Activated CD8-positive, alpha-beta memory T cell treated with anti-CD3 and anti-CD28 coated beads, Interleukin-2, amount 10 ng/mL, durations not matched to agents 7 days and 5 days (primary cell): ENCODE data around the gene CHCHD6. TPM values are rescaled to one million over a fixed set of nuclear protein-coding genes. Genes with fewer than 3 reads are reported as not detected.
A peak's percentile ranks its signal among the peaks of the same experiment; 100 is the strongest.

Experiments used
- ATAC-seq: fragments of 150-1000 bp; cut with Tn5 transposase; one replicate; pipeline ENCODE4 v1.10.0; 2021; ENCODE audit warnings: moderate library complexity
- CTCF ChIA-PET: fragments of 350-600 bp; sonication (Branson Sonifier 250); formaldehyde crosslinking; loops from one replicate; lab custom pipeline; 2021; ENCODE audit warnings: antibody characterized with exemption; lab: Charles Lee
- DNase-seq: peaks from one replicate; pipeline ENCODE4 v3.0.0-alpha.2; 2020
- H3K27ac Mint-ChIP-seq: one replicate; pipeline ENCODE4 v1.8.0; 2021; ENCODE audit warnings: mild to moderate bottlenecking, mixed read lengths
- H3K27me3 Mint-ChIP-seq: one replicate; pipeline ENCODE4 v1.8.0; 2021; ENCODE audit warnings: mixed read lengths
- H3K36me3 Mint-ChIP-seq: one replicate; pipeline ENCODE4 v1.8.0; 2021; ENCODE audit warnings: mild to moderate bottlenecking, mixed read lengths
- H3K4me1 Mint-ChIP-seq: one replicate; pipeline ENCODE4 v1.8.0; 2021; ENCODE audit warnings: mixed read lengths
- H3K4me3 Mint-ChIP-seq: one replicate; pipeline ENCODE4 v1.8.0; 2021; ENCODE audit warnings: mild to moderate bottlenecking, moderate library complexity, mixed read lengths
- H3K9me3 Mint-ChIP-seq: one replicate; pipeline ENCODE4 v1.8.0; 2022; ENCODE audit warnings: low read depth, mixed read lengths
- total RNA-seq, 2 experiments: library from RNA; stranded (reverse); gene quantifications; one replicate each; pipeline ENCODE4 v1.2.3, GENCODE V29; 2021

Gene CHCHD6
- total RNA-seq, 2 experiments from 2014 or later, result 7.7 to 9.0 TPM

DNA sequence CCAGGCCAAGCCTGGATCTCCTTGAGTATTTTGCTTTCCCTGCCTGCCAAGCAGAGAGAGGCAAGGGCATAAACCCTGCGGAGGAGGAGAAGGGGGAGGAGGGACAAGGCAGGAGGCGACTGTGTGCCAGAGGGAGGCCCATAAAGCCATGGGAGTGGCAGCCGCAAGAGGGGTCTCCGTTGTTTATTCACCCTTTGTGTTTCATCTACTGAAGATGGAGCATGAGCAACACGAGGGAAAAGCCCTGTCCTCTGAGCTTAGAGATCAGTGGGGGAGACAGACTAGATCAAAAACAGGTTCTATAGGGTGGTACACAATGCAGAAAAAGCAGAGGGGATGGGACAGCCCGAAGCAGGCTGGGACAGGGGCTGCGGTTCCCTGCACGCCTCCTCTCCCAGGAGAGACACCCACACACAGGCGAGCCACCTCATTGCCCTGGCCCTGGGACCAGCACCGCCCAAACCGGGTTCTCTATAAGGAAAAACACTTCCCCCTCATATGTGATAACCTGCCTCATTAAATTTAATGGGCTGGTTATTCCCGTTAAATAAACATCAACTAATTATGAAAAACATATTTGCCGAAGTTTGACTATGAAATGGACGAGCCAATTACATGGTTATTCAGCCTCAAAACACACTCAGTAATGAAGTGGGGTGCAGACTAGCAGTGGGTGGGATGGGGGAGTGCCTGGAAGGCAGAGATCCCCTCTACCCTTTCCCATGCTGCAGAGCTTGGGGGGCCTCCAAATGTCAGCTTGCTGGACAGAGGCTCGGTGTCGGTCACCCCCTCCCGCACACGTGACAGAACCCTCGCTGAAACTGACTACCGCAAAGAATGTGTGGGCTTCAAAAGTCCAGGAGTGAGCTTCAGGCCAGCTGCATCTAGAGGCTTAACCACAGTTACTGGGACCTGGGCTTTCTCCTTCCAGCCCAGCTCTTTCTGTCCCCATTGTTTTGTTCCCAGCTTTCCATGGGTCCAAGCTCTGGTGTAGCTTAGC, 264.7 kb downstream of the CHCHD6 start:
- Mint-ChIP-seq H3K27ac (no peak overlapping the region), H3K27me3 (peaks cover 15% of the 10 kb centered on the region), H3K9me3 (no peaks in the 10 kb centered on the region), H3K4me3 (no peak overlapping the region), H3K4me1 (peaks cover 3% of the 10 kb centered on the region), H3K36me3 (no peaks in the 10 kb centered on the region)
- no peak for DNase-seq
- ATAC-seq, result no peak
- CTCF ChIA-PET, result interaction anchor here (3.2 kb wide), 1 partner anchor 13 kb away, joined by 14 read pairs; the partner anchor contains the start of gene PLXNA1

DNA sequence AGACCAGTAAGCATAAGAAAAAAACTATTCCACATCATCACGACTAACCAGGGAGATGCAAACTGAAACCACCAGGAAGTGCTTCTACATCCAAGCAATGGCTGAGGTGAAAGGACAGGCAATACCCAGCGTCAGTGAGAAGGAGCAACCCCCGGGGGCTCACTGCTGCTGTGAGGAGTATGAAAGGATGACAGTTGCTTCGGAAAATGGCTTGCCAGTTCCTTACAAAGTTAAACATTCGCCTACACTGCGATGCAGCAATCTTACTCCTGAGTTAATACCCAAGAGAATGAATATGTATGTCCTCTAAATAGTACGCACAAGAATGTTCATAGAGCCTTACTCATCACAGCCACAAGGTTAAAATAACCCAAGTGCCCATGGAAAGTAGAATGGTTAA, 265.5 kb downstream of the CHCHD6 start:
- H3K27me3 Mint-ChIP-seq, result peaks cover 19% of the 10 kb centered on the region
- H3K36me3 Mint-ChIP-seq, result no peaks in the 10 kb centered on the region
- no peak overlapping the region for H3K27ac Mint-ChIP-seq
- CTCF ChIA-PET, result interaction anchor here (3.2 kb wide), 1 partner anchor 12 kb away, joined by 14 read pairs; the partner anchor contains the start of gene PLXNA1
- peaks cover 3% of the 10 kb centered on the region for H3K9me3 Mint-ChIP-seq
- DNase-seq (no peak), ATAC-seq (no peak)
- no peak overlapping the region for H3K4me3 Mint-ChIP-seq
- peaks cover 3% of the 10 kb centered on the region for H3K4me1 Mint-ChIP-seq

DNA sequence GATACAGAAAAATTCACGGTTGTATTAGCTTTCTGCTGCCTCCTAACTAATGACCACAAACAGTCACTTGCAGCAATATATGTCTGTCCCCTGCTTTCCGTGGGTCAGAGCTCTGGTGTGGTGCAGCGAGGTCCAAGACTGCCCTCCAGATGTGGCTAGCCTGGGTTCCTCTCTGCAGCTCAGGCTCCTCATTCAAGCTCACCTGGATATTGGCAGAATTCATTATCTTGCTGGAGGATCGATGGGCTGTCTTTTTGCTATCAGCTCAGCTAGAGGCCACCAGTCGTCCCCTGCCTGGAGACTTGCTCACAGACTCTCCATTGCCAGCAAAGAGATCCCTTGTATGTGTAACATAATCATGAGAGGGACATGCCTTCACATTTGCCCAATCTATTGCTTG, 266.1 kb downstream of the CHCHD6 start:
- CTCF ChIA-PET, result interaction anchor here (3.2 kb wide), 1 partner anchor 11 kb away, joined by 14 read pairs; the partner anchor contains the start of gene PLXNA1
- no peaks in the 10 kb centered on the region for H3K36me3 Mint-ChIP-seq

DNA sequence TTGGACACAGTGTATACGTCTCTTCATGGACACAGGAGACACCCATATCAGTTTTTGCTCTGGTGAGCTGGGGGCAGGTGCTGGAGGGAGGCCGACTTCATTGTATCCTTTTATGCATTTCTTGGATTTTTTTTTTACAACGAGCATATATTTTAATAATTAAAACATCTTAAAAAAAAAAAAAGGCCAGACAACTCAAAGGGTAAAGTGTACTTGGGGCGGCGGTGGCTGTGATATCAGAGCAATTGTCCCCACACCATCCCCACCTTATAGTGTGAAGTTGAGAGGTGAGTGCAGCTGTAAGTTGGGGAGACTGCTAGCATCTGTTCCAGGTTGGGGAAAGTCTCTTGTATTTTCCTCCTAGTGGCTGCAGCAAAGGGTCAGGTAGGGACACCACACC, 266.9 kb downstream of the CHCHD6 start:
- DNase-seq (no peak), ATAC-seq (no peak)
- Mint-ChIP-seq H3K36me3 (no peaks in the 10 kb centered on the region), H3K27me3 (peaks cover 24% of the 10 kb centered on the region), H3K4me3 (no peak overlapping the region), H3K9me3 (peaks cover 11% of the 10 kb centered on the region), H3K27ac (no peak overlapping the region), H3K4me1 (peaks cover 3% of the 10 kb centered on the region)
- CTCF ChIA-PET, result interaction anchor here (3.2 kb wide), 1 partner anchor 10 kb away, joined by 14 read pairs; the partner anchor contains the start of gene PLXNA1

More for the DNA sequence above, 266.1 kb downstream of the CHCHD6 start:
- peaks cover 8% of the 10 kb centered on the region for H3K9me3 Mint-ChIP-seq
- DNase-seq, result no peak
- peaks cover 24% of the 10 kb centered on the region for H3K27me3 Mint-ChIP-seq
- peaks cover 3% of the 10 kb centered on the region for H3K4me1 Mint-ChIP-seq
- H3K27ac Mint-ChIP-seq, result no peak overlapping the region
- H3K4me3 Mint-ChIP-seq, result no peak overlapping the region
- no peak for ATAC-seq

DNA sequence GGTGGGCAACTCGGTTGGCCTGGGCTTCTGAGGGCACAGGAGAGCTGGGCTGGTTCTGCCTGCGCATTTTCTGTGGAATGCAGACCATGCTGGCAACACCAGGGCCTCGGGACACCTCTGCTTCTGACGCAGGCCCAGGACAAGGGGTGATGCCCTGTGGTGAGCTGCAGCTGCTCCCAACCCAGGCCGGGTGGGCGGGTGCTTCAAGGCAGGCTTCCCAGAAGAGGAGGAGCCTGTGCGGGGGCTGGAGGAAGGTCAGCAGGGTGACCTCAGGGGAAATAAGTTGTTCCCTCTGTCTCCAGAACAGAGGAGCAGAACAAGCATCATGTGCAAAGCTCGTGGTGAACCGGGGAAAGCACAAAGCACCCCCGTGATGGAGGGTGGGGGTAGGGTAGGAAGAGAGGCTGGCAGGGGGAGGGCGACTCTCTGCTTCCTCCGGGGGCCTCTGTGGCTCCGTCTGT, 267.9 kb downstream of the CHCHD6 start:
- peaks cover 11% of the 10 kb centered on the region for H3K9me3 Mint-ChIP-seq
- H3K27ac Mint-ChIP-seq, result no peak overlapping the region
- H3K4me1 Mint-ChIP-seq, result no peaks in the 10 kb centered on the region
- no peak overlapping the region for H3K4me3 Mint-ChIP-seq
- ATAC-seq (no peak), DNase-seq (no peak)
- CTCF ChIA-PET, result interaction anchor here (3.2 kb wide), 1 partner anchor 9 kb away, joined by 14 read pairs; the partner anchor contains the start of gene PLXNA1
- no peaks in the 10 kb centered on the region for H3K36me3 Mint-ChIP-seq
- H3K27me3 Mint-ChIP-seq, result peaks cover 24% of the 10 kb centered on the region

DNA sequence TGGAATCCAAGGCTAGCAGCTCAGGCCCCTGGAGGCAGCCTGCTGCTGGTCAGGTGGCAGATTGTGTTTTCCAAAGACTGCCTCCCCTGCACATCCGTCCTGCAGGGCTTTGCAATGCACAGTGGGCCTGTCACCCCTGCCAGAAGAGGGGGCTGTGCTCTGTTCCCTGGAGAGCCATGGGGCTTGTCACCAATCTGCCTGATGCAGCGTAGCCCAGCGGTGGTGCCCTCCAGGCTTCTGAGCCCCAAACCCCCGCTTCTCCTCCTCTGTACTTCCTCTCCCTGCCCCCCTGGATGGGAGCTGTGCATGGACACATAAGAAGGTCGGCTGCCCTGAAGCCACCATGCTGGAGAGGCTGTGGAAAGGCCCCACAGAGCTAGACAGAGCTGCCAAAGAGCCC, 268.8 kb downstream of the CHCHD6 start:
- H3K4me1 Mint-ChIP-seq, result no peaks in the 10 kb centered on the region
- CTCF ChIA-PET, result interaction anchor here (1.2 to 1.8 kb wide), 2 partner anchors 10 to 294 kb away, joined by 3 to 5 read pairs; partner anchors contain the start of gene PLXNA1

DNA sequence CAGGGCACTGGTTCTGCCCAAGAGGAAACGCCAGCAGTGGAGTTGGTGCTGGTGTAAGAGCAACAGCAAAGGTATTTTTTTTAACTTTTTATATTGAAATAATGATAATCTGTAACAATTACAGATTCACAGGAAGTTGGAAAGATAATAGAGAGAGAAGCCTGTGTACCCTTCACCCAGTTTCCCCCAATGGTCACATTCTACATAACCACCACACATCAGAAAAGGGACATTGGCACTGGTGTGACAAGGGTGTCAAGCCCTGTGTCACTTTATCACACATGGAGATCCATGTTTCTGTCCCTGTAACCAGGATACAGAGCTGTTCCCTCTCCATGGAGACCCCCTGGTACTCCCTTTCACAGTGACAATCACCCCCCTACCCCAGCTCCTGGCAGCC, 269.8 kb downstream of the CHCHD6 start:
- H3K27ac Mint-ChIP-seq, result no peak overlapping the region
- H3K9me3 Mint-ChIP-seq, result peaks cover 11% of the 10 kb centered on the region
- DNase-seq (no peak), ATAC-seq (no peak)
- CTCF ChIA-PET, result interaction anchor here (0.8 to 1.8 kb wide), 4 partner anchors 8 to 295 kb away, joined by 3 to 5 read pairs (median 3); partner anchors contain the start of gene PLXNA1
- H3K27me3 Mint-ChIP-seq, result peaks cover 34% of the 10 kb centered on the region
- H3K36me3 Mint-ChIP-seq, result no peaks in the 10 kb centered on the region
- H3K4me3 Mint-ChIP-seq, result no peak overlapping the region
- peaks cover 3% of the 10 kb centered on the region for H3K4me1 Mint-ChIP-seq

More for the DNA sequence above, 268.8 kb downstream of the CHCHD6 start:
- DNase-seq, result no peak
- peaks cover 26% of the 10 kb centered on the region for H3K27me3 Mint-ChIP-seq
- H3K4me3 Mint-ChIP-seq, result no peak overlapping the region
- H3K36me3 Mint-ChIP-seq, result no peaks in the 10 kb centered on the region
- no peak for ATAC-seq
- no peak overlapping the region for H3K27ac Mint-ChIP-seq
- H3K9me3 Mint-ChIP-seq, result peaks cover 11% of the 10 kb centered on the region

DNA sequence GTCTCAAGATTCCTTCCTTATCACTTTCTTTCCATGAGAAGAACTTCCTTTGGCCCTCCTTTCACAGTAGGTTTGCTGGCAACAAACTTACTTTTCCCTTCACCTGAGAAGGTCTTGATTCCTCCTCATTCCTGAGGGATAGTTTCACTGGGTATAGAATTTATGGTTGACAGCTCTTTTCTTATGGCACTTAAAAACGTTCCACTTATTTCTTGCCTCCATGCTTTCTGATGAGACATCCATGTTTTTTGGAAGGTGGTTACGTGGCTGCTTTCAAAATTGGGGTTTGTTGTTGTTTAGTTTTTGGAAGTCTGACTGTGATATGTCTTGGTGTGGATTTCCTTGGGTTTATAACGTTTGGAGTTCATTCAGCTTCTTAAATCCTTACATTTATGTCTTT, 270.7 kb downstream of the CHCHD6 start:
- CTCF ChIA-PET, result interaction anchor here (1.8 kb wide), 1 partner anchor 8 kb away, joined by 5 read pairs; the partner anchor contains the start of gene PLXNA1
- DNase-seq (no peak), ATAC-seq (no peak)
- H3K4me3 Mint-ChIP-seq, result no peak overlapping the region
- peaks cover 32% of the 10 kb centered on the region for H3K27me3 Mint-ChIP-seq
- H3K4me1 Mint-ChIP-seq, result peaks cover 7% of the 10 kb centered on the region
- no peaks in the 10 kb centered on the region for H3K36me3 Mint-ChIP-seq
- no peak overlapping the region for H3K27ac Mint-ChIP-seq
- peaks cover 11% of the 10 kb centered on the region for H3K9me3 Mint-ChIP-seq

DNA sequence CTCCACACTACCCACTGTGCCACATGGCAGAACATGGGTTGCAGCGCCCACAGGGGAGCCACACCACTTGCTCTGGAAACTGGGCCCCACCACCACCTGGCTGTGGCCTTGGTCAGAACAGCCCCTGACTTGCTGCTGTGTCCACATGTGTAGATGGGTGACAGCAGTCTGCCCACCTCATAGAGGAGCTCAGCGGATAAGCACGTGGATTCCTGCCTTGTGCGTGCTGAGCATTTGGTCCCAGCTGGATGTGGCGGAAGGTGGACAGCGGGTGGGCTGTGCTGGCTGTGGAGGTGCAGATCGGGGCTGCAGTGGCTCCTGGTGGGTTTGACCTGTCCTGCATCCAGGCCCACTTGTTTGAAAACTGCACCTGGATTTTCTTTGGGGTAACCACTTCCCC, 272.9 kb downstream of the CHCHD6 start:
- CTCF ChIA-PET, result no interaction called here

DNA sequence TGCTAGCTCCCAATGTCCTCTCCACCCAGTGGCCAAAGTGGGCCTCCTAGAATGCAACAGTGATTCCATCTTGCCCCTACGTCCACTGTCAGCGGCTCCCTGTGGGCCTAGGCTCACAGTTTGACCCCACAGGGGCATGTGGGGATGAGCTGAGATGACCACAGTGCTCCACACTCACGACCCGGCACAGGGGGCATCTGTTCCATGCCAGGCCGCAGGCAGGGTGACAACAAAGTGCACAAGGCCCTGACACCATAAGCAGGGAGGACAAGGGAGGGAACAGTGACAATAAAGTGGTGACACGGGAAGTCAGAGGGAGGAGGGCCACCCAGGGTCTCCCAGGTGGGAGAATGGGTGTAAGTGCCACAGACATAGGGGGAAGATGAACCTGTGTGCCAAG, 273.8 kb downstream of the CHCHD6 start:
- ATAC-seq, result no peak
- no peak for DNase-seq
- CTCF ChIA-PET, result no interaction called here
- H3K9me3 Mint-ChIP-seq, result peaks cover 11% of the 10 kb centered on the region
- peak overlapping the region; percentile 6 for H3K27ac Mint-ChIP-seq
- H3K4me3 Mint-ChIP-seq, result no peak overlapping the region
- H3K4me1 Mint-ChIP-seq, result peaks cover 19% of the 10 kb centered on the region
- no peaks in the 10 kb centered on the region for H3K36me3 Mint-ChIP-seq
- peaks cover 34% of the 10 kb centered on the region for H3K27me3 Mint-ChIP-seq

More for the DNA sequence above, 272.9 kb downstream of the CHCHD6 start:
- Mint-ChIP-seq H3K27ac (no peak overlapping the region), H3K4me3 (no peak overlapping the region), H3K27me3 (peaks cover 34% of the 10 kb centered on the region), H3K4me1 (peaks cover 13% of the 10 kb centered on the region), H3K9me3 (peaks cover 11% of the 10 kb centered on the region), H3K36me3 (no peaks in the 10 kb centered on the region)
- ATAC-seq, result no peak
- DNase-seq, result no peak

DNA sequence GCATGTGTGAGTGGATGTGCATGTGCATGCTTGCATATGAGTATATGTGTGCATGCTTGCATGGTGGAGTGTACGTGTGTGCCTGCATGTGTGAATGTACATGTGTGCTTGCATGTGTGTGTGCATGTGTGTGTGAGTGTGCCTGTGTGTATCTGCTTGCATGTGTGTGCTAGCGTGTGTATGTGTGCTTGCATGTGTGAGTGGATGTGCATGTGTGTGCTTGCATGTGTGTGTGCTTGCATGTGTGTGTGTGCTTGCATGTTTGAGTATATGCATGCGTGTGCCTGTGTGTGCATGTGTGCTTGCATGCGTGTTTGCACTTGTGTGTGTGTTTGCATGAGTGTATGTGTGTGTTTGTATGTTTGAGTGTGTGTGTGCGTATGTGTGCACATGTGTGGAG, 274.3 kb downstream of the CHCHD6 start:
- Mint-ChIP-seq H3K36me3 (no peaks in the 10 kb centered on the region), H3K27me3 (peaks cover 34% of the 10 kb centered on the region), H3K27ac (no peak overlapping the region), H3K4me1 (peaks cover 19% of the 10 kb centered on the region), H3K9me3 (peaks cover 11% of the 10 kb centered on the region), H3K4me3 (no peak overlapping the region)
- CTCF ChIA-PET, result interaction anchor here (1.4 kb wide), 1 partner anchor 298 kb away, joined by 6 read pairs; no protein-coding TSS in a partner anchor
- DNase-seq (no peak), ATAC-seq (no peak)

DNA sequence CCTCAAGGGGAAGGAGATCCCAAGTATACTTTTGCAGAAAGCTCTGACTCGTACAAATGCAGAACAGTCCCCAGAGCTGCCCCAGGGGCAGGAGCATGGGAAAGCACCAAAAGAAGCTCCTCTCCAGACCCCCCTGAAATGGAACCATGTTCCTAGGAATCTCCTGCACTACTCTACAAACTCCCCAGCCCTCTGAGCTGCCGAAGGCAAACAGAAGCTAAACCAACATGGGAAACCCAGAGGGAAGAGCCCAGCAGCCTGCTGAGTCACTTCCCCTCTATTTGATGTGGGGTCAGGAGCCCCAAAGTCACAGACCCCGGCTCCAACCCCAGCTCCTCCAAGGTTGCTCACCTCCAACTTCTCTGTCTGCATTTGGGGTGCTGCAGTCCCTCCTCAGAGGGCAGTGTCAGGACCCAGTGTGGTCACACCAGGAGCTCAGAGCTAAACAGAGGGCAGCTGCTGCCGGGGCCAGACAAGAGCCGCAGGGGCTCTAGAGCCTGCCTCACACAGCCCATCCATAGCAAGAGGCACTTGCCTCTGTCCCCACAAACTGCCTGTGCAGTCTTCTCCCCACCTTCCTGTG, 275.1 kb downstream of the CHCHD6 start:
- no peak for ATAC-seq
- CTCF ChIA-PET, result interaction anchor here (1.1 to 1.4 kb wide), 2 partner anchors 17 to 299 kb away, joined by 3 to 6 read pairs; no protein-coding TSS in a partner anchor
- no peak overlapping the region for H3K27ac Mint-ChIP-seq

More for the DNA sequence above, 275.1 kb downstream of the CHCHD6 start:
- H3K36me3 Mint-ChIP-seq, result no peaks in the 10 kb centered on the region
- no peak for DNase-seq
- peaks cover 19% of the 10 kb centered on the region for H3K4me1 Mint-ChIP-seq
- no peak overlapping the region for H3K4me3 Mint-ChIP-seq
- H3K27me3 Mint-ChIP-seq, result peaks cover 34% of the 10 kb centered on the region
- H3K9me3 Mint-ChIP-seq, result peaks cover 11% of the 10 kb centered on the region
